Stimulated activated CD4-positive, alpha-beta T cell treated with anti-CD3 and anti-CD28 coated beads, Interleukin-12 subunit alpha, Interleukin-12 subunit beta, amount 100 ng/mL, for 48 hours (primary cell): Measurements from ENCODE around the gene ASIC5.
A peak's percentile ranks its signal among the peaks of the same experiment; 100 is the strongest.

ENCODE experiments used
- DNase-seq, 3 donors: peaks; one replicate each; pipeline ENCODE4 v3.0.0-alpha.2; 2020; ENCODE audit warnings: low read depth in 2 of 3, low spot score in 1 of 3

The ASIC5 gene

DNA sequence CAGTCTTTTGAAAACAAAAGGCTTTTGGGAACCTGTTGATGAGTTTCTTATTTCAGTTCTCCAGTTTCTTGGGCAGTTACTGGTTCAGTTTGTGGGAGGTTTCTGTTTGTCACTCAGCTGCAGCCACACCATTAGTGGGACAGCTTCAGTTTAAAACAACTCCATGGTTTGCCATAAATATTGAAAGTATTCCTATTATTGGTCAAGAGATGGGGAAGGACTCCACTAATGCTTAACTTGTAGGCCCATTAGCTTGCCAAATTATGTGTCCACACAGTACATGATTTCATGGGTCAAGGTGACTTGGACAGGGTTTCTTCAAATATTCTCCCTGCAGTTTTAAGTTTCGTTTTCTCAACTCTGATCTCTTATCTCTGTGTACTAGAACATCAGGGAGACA is 15.5 kb upstream of the ASIC5 start:
- DNase-seq, result no peak

GRCh38 chr4:155879767-155880166 is 13.7 kb upstream of the ASIC5 start:
- no peak for DNase-seq

- DNase-seq, result no peak
Measured at GRCh38 chr4:155878611-155879010, 12.5 kb upstream of the ASIC5 start.

GRCh38 chr4:155877971-155878370 is 11.9 kb upstream of the ASIC5 start:
- DNase-seq, result no peak

DNA sequence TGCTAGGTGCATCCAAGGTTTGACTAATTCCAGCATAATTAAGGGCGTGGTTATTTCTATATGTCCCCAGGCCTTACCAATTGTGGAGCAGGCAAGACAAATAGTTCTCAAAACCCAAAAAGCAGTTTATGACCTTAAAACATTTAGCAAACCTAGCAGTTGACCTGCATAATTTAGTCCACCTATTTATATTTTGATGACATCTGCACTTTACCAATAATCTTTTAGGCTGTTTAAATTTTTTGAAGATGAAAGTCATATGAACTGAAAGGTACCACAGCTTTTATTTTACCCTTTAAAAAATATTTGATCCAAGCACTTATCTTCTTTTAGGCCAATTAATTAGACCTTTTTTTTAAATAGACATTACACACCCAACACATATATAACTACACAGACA is 9.8 kb upstream of the ASIC5 start:
- DNase-seq, result no peak

DNA sequence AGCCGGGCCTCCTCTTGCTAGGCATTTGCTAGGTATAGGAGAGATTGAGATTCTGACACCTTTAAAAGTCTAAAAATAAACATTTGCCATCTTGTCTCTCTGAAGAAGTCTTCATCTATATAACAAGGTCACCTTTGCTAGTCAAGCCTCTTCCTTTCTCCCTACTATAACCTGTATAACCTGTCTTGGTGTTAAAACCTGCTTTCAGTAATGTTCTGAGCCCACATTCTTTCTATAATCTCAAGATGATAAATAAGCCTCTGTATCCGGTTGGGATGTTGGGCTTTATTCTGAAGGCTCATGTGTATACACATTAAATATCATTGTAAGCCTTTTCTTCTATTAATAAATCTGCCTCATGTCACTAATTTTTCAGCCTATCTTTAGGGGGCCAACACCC is 10.2 kb downstream of the ASIC5 start:
- DNase-seq, result no peak

DNA sequence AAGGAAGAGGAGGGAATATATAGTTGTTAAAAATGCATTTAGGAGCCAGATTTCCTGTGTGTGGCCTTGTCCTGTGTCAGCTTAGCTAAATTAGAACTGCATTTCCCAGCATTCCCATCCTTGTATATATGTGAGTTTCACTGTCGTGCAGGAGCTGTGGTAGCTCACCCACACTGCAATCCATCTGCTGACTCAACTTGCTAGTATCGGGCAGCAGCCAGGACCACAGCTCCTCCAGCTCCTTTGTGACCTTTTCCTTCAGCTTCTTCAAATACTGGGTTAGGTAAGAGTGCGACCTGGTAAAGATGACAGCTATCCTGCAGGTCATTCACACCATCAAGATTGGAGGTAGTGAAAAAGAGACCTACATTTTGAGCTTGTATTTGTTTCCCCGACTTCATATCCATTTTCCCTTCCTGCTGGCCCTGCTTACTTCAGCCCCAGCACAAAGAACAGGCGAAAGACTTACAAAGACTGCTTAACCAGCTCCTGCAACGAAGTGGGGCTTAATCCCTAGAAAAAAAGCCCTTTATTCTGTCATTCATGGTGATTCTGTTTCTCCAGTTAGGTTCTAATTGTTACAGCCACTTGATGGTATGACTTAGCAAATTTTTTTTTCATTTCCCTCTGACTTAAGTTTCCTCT is 11.4 kb downstream of the ASIC5 start:
- DNase-seq, result no peak

DNA sequence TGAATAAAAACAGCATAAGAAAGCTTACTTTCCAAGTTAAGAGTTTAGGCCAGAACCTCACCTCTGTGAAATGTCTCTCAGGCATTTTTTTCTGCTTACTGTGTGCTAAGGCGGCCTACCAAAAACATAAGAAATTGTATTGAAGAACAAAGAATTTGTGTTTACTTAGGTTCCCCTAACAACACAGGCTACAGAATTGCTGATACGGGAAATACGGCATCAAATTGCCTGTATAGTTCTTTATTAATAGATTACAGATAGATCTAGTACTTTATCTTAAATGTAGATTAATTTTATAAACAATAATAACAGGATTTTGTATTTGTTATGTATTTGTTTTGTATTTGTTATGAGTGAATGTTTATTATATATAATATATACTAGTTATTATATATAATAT is 12.9 kb downstream of the ASIC5 start:
- no peak for DNase-seq

GRCh38 chr4:155849042-155849441 is 17.0 kb downstream of the ASIC5 start:
- DNase-seq, result no peak

DNA sequence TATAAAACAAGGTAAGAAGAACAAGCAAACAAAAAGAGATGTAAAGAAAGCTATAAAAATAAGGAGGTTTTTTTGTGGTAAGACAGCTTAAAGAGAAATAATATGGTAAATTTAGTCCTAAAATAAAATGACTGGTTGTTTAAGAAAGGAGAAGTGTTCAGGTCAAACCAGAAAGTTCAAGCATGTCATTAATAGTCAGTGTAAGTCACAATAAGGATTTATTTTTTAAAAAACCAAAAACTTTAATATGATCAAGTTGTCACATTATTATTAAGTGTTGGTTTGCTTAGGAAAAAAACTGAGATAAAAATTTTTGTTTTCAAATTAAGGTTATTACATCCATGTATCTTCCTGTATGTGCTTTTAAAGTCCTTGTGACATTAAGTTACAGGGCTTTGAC is 19.1 kb downstream of the ASIC5 start:
- DNase-seq, result no peak

- DNase-seq, result no peak
Measured at GRCh38 chr4:155842080-155842479, 24.0 kb downstream of the ASIC5 start.

GRCh38 chr4:155837203-155837796 is 28.8 kb downstream of the ASIC5 start:
- DNase-seq, result no peak

DNA sequence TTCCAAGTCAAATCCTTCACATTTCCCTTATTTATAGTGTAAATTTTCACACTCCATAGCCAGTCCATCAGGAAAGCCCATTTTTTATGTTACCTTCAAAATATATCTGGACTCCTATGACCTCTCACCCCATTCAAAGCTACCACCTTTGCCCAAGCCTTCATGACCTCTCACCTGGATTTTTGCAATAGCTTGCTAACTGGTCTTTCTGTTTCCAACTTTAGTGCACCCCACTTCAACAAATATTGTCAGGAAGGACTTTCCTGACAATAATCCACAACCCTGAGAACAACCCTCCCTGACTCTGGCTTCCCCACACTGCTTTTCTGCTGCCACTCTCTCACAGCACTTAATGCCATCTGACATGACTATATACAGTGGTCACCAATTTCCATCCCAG is 33.4 kb downstream of the ASIC5 start:
- DNase-seq, result no peak

GRCh38 chr4:155828628-155829027 is 37.4 kb downstream of the ASIC5 start:
- DNase-seq, result no peak

GRCh38 chr4:155822572-155822971 is 43.5 kb downstream of the ASIC5 start:
- DNase-seq, result no peak

GRCh38 chr4:155820887-155821518 is 45.1 kb downstream of the ASIC5 start:
- DNase-seq, result no peak

GRCh38 chr4:155819066-155819465 is 47.0 kb downstream of the ASIC5 start:
- DNase-seq, result no peak

GRCh38 chr4:155818639-155819038 is 47.4 kb downstream of the ASIC5 start:
- DNase-seq, result no peak

- DNase-seq, result no peak
Measured at GRCh38 chr4:155811083-155811482, 55.0 kb downstream of the ASIC5 start.

DNA sequence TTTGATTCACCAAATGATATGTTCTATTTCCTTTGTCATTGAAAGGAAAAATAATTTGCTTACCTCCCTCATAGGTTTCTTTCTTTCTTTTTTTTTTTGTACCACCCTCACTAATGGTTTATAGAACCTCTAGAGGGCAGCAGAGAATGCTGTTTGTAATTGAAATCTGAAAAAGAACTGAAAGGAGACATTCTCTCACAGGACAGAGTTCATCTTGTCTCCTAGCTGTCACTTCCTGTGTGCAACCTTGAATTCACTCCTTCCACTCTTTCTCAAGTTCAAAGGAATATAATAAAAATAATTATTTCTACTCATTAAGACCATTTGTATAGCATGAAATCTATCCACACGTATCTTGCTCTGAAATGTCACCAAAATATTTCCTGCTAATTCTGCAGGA is 56.2 kb downstream of the ASIC5 start:
- DNase-seq, result peak in 1 of 3 donors; percentile 15

GRCh38 chr4:155807021-155807420 is 59.1 kb downstream of the ASIC5 start:
- DNase-seq, result no peak

DNA sequence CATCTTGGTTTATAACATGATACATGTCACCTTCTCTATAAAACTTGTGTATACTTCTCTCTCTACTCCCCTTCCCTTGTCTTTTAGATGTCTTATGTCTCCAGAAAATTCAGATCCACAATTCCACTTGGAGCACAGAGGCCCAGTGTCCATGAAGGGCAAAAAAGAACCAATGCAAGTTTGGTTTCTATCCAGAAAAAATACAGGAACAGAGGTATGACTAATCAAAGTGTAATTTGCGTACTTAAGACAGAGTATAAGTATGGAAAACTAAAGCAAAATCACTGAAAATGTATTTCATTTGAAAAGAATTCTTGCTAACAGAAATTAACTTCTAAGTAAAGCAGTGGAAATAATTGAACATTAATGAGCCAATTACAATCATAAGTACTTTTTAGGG is 61.1 kb downstream of the ASIC5 start:
- DNase-seq, result no peak
